ENCODE measurements around the gene SH3BP4.

Gene SH3BP4

GRCh38 chr2:235027558-235028214 is 75.9 kb downstream of the SH3BP4 start:
- TF ChIP-seq CTCF (IDR thresholded peaks at IDR 0.05; ENCODE audit: control insufficient read depth, insufficient read depth, low read depth, low read length, missing control alignments) = no peak
- no peak overlapping the region for H3K4me3 ChIP-seq (ENCODE audit: control insufficient read depth, low read depth, low read length)
- no peak for DNase-seq (ENCODE audit: low read depth)

- no peak overlapping the region for H3K4me3 ChIP-seq (ENCODE audit: control insufficient read depth, low read depth, low read length)
- DNase-seq (ENCODE audit: low read depth) = no peak
- no peak for TF ChIP-seq CTCF (IDR thresholded peaks at IDR 0.05; ENCODE audit: control insufficient read depth, insufficient read depth, low read depth, low read length, missing control alignments)
Measured at GRCh38 chr2:235028646-235029045, 76.8 kb downstream of the SH3BP4 start.

GRCh38 chr2:235029054-235029453 is 77.2 kb downstream of the SH3BP4 start:
- DNase-seq (ENCODE audit: low read depth) = no peak
- TF ChIP-seq CTCF (IDR thresholded peaks at IDR 0.05; ENCODE audit: control insufficient read depth, insufficient read depth, low read depth, low read length, missing control alignments) = no peak
- no peak overlapping the region for H3K4me3 ChIP-seq (ENCODE audit: control insufficient read depth, low read depth, low read length)

- TF ChIP-seq CTCF (IDR thresholded peaks at IDR 0.05; ENCODE audit: control insufficient read depth, insufficient read depth, low read depth, low read length, missing control alignments) = no peak
- H3K4me3 ChIP-seq (ENCODE audit: control insufficient read depth, low read depth, low read length) = no peak overlapping the region
- DNase-seq (ENCODE audit: low read depth) = no peak
Measured at GRCh38 chr2:235030126-235030525, 78.3 kb downstream of the SH3BP4 start.

- H3K4me3 ChIP-seq (ENCODE audit: control insufficient read depth, low read depth, low read length) = no peak overlapping the region
- no peak for TF ChIP-seq CTCF (IDR thresholded peaks at IDR 0.05; ENCODE audit: control insufficient read depth, insufficient read depth, low read depth, low read length, missing control alignments)
- DNase-seq (ENCODE audit: low read depth) = no peak
Measured at GRCh38 chr2:235030936-235031335, 79.1 kb downstream of the SH3BP4 start.

- no peak for TF ChIP-seq CTCF (IDR thresholded peaks at IDR 0.05; ENCODE audit: control insufficient read depth, insufficient read depth, low read depth, low read length, missing control alignments)
- DNase-seq (ENCODE audit: low read depth) = no peak
- no peak overlapping the region for H3K4me3 ChIP-seq (ENCODE audit: control insufficient read depth, low read depth, low read length)
Measured at GRCh38 chr2:235031686-235032373, 80.0 kb downstream of the SH3BP4 start.

Measured in AG09309 (cell line).